GM06990 (cell line): ENCODE data around the gene COL15A1.

Experiments used
- DNase-seq: peaks from one replicate; pipeline ENCODE4 v3.0.0-alpha.2; 2011; ENCODE audit not compliant: insufficient read length; ENCODE audit errors: extremely low read depth
- H3K27me3 ChIP-seq: replicated peaks from 2 replicates; pipeline ENCODE4 v1.6.0; 2011; ENCODE audit warnings: low read length; ENCODE audit not compliant: control insufficient read depth, insufficient read depth
- H3K36me3 ChIP-seq: 2 replicates; pipeline ENCODE4 v1.5.1; 2011; ENCODE audit warnings: low read length; ENCODE audit not compliant: control insufficient read depth, insufficient read depth
- H3K4me3 ChIP-seq: replicated peaks from 2 replicates; pipeline ENCODE4 v1.5.1; 2011; ENCODE audit warnings: low read depth, mild to moderate bottlenecking, control low read depth, low read length
- TF ChIP-seq, protein P1 (sequence below): IDR thresholded peaks from 2 replicates; pipeline ENCODE4 v1.5.1; 2011; ENCODE audit warnings: low read length, control low read depth, mild to moderate bottlenecking, inconsistent platforms; ENCODE audit not compliant: insufficient read depth, poor library complexity, severe bottlenecking

COL15A1 gene

DNA sequence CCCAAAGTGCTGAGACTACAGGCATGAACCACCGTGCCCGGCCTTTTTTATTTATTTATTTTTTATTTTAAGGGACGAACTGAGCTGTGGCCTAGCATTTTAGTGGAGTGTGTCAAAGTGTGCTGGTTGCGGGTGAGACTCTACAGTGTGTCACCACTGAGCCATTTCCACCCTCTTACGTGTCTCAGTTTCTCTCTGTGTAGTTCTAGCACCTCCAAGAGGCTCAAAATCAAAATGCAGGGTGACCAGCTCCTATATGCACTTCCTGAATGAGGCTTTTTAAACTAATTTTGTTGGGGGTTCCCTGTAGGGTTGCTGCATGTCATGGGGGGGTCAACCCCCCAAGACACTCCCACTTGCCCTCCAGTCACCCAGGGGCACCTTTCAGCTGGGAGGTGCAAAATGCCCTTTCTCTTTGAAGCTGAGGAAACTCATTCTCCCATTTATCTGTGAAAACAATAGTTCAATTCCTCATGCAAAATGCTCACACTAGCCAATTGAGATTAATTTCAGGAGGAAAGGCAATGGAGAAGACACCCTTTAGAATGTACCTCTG, 69.3 kb downstream of the COL15A1 start:
- TF ChIP-seq, protein P1, sequence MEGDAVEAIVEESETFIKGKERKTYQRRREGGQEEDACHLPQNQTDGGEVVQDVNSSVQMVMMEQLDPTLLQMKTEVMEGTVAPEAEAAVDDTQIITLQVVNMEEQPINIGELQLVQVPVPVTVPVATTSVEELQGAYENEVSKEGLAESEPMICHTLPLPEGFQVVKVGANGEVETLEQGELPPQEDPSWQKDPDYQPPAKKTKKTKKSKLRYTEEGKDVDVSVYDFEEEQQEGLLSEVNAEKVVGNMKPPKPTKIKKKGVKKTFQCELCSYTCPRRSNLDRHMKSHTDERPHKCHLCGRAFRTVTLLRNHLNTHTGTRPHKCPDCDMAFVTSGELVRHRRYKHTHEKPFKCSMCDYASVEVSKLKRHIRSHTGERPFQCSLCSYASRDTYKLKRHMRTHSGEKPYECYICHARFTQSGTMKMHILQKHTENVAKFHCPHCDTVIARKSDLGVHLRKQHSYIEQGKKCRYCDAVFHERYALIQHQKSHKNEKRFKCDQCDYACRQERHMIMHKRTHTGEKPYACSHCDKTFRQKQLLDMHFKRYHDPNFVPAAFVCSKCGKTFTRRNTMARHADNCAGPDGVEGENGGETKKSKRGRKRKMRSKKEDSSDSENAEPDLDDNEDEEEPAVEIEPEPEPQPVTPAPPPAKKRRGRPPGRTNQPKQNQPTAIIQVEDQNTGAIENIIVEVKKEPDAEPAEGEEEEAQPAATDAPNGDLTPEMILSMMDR = no peak
- Histone ChIP-seq H3K4me3 (no peak overlapping the region), H3K36me3 (no peaks in the 10 kb centered on the region), H3K27me3 (no peaks in the 10 kb centered on the region)
- no peak for DNase-seq

DNA sequence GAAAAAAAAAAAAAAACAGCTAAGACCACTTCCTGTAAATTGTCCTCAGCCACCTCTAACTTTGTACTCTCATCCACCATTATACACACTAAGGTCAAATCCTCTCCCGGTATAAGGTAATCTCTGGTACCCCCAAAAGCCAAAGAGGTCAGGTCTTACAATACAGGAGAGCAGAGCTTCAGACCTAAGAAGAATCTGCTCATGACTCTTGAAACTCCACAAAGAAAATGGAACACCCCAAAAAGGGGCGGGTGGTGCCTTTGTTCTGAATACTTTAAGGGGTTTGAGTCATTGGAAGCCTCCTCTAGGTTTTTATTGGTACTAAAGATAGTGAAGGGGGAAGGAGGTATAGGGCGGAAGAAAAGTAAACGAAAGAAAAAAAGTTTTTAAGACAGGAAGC, 69.8 kb downstream of the COL15A1 start:
- DNase-seq = no peak
- TF ChIP-seq, protein P1 = no peak
- H3K36me3 ChIP-seq = no peaks in the 10 kb centered on the region
- H3K4me3 ChIP-seq = no peak overlapping the region
- no peaks in the 10 kb centered on the region for H3K27me3 ChIP-seq

DNA sequence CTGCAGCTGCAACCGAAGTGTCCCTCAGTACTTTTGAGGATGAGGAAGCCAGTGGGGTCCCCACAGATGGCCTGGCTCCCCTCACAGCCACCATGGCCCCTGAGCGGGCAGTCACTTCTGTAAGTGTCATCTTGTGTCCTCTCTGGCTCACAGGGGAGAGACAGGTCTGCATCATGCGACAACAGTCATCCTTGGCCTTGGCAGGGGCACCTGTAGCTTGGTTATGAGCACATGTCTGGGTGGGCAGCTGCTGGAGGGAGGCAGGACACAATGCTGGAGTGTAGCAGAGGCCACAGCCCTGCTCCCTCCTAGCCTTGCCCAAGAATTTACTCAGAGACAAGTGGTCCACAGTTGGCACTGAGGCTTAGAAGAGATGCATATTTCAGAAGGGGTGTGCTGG, 71.7 kb downstream of the COL15A1 start:
- DNase-seq = no peak
- Histone ChIP-seq H3K4me3 (no peak overlapping the region), H3K27me3 (no peaks in the 10 kb centered on the region), H3K36me3 (no peaks in the 10 kb centered on the region)
- TF ChIP-seq, protein P1 = no peak

DNA sequence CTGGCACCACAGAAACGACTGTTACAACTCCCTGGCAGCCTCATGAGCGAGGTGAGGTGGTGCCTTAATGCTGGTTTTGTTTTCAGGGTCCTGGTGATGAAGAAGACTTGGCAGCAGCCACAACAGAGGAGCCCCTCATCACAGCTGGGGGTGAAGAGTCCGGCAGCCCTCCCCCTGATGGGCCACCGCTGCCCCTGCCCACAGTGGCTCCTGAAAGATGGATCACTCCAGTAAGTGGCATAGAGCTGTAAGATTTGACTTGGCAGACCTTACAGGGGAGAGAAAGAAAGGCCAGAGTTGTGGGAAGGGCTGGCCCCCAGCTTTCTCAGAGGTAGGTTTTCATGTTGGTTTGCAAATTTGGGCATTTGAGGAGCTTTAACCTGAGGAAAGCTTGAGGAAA, 72.2 kb downstream of the COL15A1 start:
- DNase-seq = no peak
- no peaks in the 10 kb centered on the region for H3K36me3 ChIP-seq
- H3K27me3 ChIP-seq = no peaks in the 10 kb centered on the region
- no peak overlapping the region for H3K4me3 ChIP-seq
- TF ChIP-seq, protein P1 = no peak

DNA sequence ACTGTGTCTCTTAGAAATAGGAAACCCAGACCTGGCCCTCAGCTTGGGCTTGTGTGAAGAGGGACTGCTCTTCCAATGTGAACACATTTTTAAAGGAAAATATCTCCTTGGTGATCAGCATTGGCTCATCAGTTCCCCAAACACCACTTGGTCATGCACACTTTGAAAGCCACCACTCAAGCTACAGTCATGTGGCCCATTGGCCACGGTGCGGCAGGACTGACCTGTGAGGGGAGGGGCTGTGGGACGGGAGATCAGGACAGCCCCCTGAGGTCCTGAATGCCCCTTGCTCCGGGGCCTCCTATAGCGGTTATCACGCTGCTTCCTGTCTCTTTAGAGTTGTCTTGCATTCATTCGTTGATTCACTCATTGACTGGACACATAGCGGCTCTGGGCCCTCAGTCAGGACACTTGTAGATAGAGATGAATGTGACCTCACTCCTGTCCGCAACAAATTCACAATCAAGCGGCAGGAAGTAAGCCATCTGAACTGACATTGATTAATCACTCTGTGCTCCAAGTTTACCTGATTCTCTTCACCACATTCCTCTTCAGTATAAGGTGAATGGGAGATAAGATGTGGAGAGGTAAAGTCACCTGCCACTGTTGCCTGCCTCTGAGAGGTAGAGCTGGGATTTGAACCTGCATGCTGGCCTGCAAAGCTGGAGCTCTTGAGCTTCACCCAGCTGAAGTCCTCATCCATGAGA, 73.1 kb downstream of the COL15A1 start:
- Histone ChIP-seq H3K4me3 (no peak overlapping the region), H3K27me3 (no peaks in the 10 kb centered on the region), H3K36me3 (no peaks in the 10 kb centered on the region)
- TF ChIP-seq, protein P1 = no peak
- DNase-seq = no peak
